GM23248 (cell line): ENCODE data around the gene COL23A1.

Source experiments
- EZH2 ChIP-seq: fragments of 200-600 bp; sonication (generic); IDR thresholded peaks from 2 replicates; pipeline ENCODE4 v1.6.1; 2018; ENCODE audit warnings: antibody characterized with exemption, mild to moderate bottlenecking; ENCODE audit not compliant: insufficient read depth, poor library complexity, severe bottlenecking
- EZH2phosphoT487 ChIP-seq: fragments of 200-600 bp; sonication (generic); IDR thresholded peaks from 2 replicates; pipeline ENCODE4 v1.6.1; 2018; ENCODE audit warnings: antibody characterized with exemption, moderate library complexity, mild to moderate bottlenecking, low read depth; ENCODE audit not compliant: insufficient read depth

DNA sequence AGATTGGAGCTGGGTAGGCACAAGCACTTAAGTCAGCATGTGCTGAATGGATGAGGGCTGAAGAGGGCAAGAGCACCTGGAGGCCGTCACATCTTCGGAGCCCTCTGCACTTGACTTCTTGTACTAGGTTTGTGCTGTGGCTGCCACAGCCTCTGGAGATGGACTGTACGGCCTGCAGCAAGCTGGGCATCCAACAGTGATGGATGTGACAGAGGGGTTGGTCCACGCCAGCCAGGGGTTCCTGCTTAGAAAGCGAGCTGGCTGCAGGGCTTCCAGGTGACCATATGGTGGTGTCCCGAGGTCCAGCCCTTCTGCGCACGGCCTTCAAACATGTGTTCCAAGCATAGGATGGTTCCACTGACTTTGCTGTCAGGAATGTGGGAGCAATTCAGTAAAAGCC, 292.4 kb downstream of the COL23A1 start:
- TF ChIP-seq EZH2 = no peak
- TF ChIP-seq EZH2phosphoT487 = no peak
